HG03039 (cell line): ENCODE results near the gene CSAG1.
"Not testable (repeated sequence)": the region's sequence is repeated elsewhere in the genome, so short reads cannot be mapped to it uniquely, and the experiment has no call there.

Experiments used
- ATAC-seq: cut with Tn5 transposase; IDR thresholded peaks from one replicate; pipeline ENCODE4 v1.9.1; 2021; ENCODE audit warnings: mild to moderate bottlenecking, moderate library complexity; ENCODE audit not compliant: unreplicated experiment

CSAG1 gene

GRCh38 chrX:152733261-152733975, at the start of gene CSAG1, which contains the start of gene MAGEA12:
Gene CSAG1, minus strand, starts transcription at chrX:152733721. Its CDS starts 1,261 bp downstream, at chrX:152732460.
Gene MAGEA12, plus strand, starts transcription at chrX:152733757. Its CDS starts 2,405 bp downstream, at chrX:152736162.
- no peak for ATAC-seq

GRCh38 chrX:152769549-152770289, 36.2 kb upstream of the CSAG1 start, which contains the start of gene MAGEA6:
Gene MAGEA6, minus strand, starts transcription at chrX:152769689. Its CDS starts 2,039 bp downstream, at chrX:152767650.
- not testable (repeated sequence) for ATAC-seq

- not testable (repeated sequence) for ATAC-seq
These were observed 33.0 kb upstream of the CSAG1 start for GRCh38 chrX:152766562-152766961.

GRCh38 chrX:152761582-152761981, 28.1 kb upstream of the CSAG1 start:
- ATAC-seq = not testable (repeated sequence)

GRCh38 chrX:152759544-152759943, 26.0 kb upstream of the CSAG1 start:
- not testable (repeated sequence) for ATAC-seq

GRCh38 chrX:152758918-152759317, 25.4 kb upstream of the CSAG1 start, which contains the start of gene CSAG3:
Gene CSAG3, plus strand, starts transcription at chrX:152759218.
- not testable (repeated sequence) for ATAC-seq

- not testable (repeated sequence) for ATAC-seq
These were observed 21.4 kb upstream of the CSAG1 start for GRCh38 chrX:152754871-152755270.

- ATAC-seq = not testable (repeated sequence)
These were observed 20.4 kb upstream of the CSAG1 start, which contains the start of gene MAGEA2 for GRCh38 chrX:152753686-152754650. Gene MAGEA2, minus strand, starts transcription at chrX:152753842. Its CDS starts 2,479 bp downstream, at chrX:152751363.

- ATAC-seq = no peak
These were observed 5.0 kb upstream of the CSAG1 start for GRCh38 chrX:152738560-152738959.

GRCh38 chrX:152736528-152736927, 3.0 kb upstream of the CSAG1 start:
- ATAC-seq = not testable (repeated sequence)

GRCh38 chrX:152735860-152736511, 2.5 kb upstream of the CSAG1 start:
- no peak for ATAC-seq

GRCh38 chrX:152735101-152735500, 1.6 kb upstream of the CSAG1 start:
- ATAC-seq = no peak

- ATAC-seq = not testable (repeated sequence)
These were observed 780 bp upstream of the CSAG1 start for GRCh38 chrX:152734143-152734858.

- no peak for ATAC-seq
These were observed 8.1 kb downstream of the CSAG1 start for GRCh38 chrX:152725409-152725808.

GRCh38 chrX:152713815-152714787, 19.4 kb downstream of the CSAG1 start, which contains the start of gene MAGEA2B:
Gene MAGEA2B, plus strand, starts transcription at chrX:152714628. Its CDS starts 2,479 bp downstream, at chrX:152717107.
- ATAC-seq = not testable (repeated sequence)

- not testable (repeated sequence) for ATAC-seq
These were observed 20.3 kb downstream of the CSAG1 start for GRCh38 chrX:152713195-152713594.

GRCh38 chrX:152709173-152709572, 24.3 kb downstream of the CSAG1 start, which contains the start of gene CSAG2:
Gene CSAG2, minus strand, starts transcription at chrX:152709273. Its CDS starts 161 bp downstream, at chrX:152709112.
- ATAC-seq = not testable (repeated sequence)

GRCh38 chrX:152706500-152706899, 27.0 kb downstream of the CSAG1 start:
- not testable (repeated sequence) for ATAC-seq
